H9 (cell line): ENCODE measurements around the gene RAP1GAP. TPM values are rescaled to one million over a fixed set of nuclear protein-coding genes. Genes with fewer than 3 reads are reported as not detected.

Experiments
- DNase-seq: peaks from one replicate; pipeline ENCODE4 v3.0.0-alpha.2; 2017
- H2AFZ ChIP-seq: one replicate; pipeline ENCODE4 v1.6.1; 2013; ENCODE audit warnings: mild to moderate bottlenecking, low read length, control low read depth, moderate library complexity
- H2AK5ac ChIP-seq: 2 replicates; pipeline ENCODE4 v1.6.1; 2013; ENCODE audit warnings: low read length, control low read depth, mixed read lengths; ENCODE audit not compliant: insufficient read length
- H2BK120ac ChIP-seq: one replicate; pipeline ENCODE4 v1.6.1; 2013; ENCODE audit warnings: low read depth, mild to moderate bottlenecking, low read length, control low read depth, inconsistent platforms; ENCODE audit not compliant: poor library complexity, severe bottlenecking
- H2BK12ac ChIP-seq: 2 replicates; pipeline ENCODE4 v1.6.1; 2013; ENCODE audit warnings: low read length, control low read depth, mixed read lengths, low read depth; ENCODE audit not compliant: insufficient read length
- H2BK15ac ChIP-seq: 2 replicates; pipeline ENCODE4 v1.6.1; 2013; ENCODE audit warnings: low read depth, low read length, control low read depth
- H2BK20ac ChIP-seq: one replicate; pipeline ENCODE4 v1.6.1; 2013; ENCODE audit warnings: low read depth, mild to moderate bottlenecking, low read length, control low read depth, inconsistent platforms; ENCODE audit not compliant: poor library complexity, severe bottlenecking
- H2BK5ac ChIP-seq: 2 replicates; pipeline ENCODE4 v1.6.1; 2013; ENCODE audit warnings: low read length, control low read depth, mixed read lengths; ENCODE audit not compliant: insufficient read length
- H3K14ac ChIP-seq: 2 replicates; pipeline ENCODE4 v1.6.1; 2013; ENCODE audit warnings: low read length, control low read depth; ENCODE audit not compliant: insufficient read depth
- H3K18ac ChIP-seq: 2 replicates; pipeline ENCODE4 v1.6.1; 2013; ENCODE audit warnings: low read depth, mild to moderate bottlenecking, mixed read lengths, low read length, control low read depth; ENCODE audit not compliant: insufficient read length
- H3K23ac ChIP-seq: 2 replicates; pipeline ENCODE4 v1.6.1; 2013; ENCODE audit warnings: low read length, control low read depth, mixed read lengths, low read depth; ENCODE audit not compliant: insufficient read length
- H3K23me2 ChIP-seq: 2 replicates; pipeline ENCODE4 v1.6.1; 2013; ENCODE audit warnings: low read depth, mild to moderate bottlenecking, mixed read lengths, low read length, control low read depth; ENCODE audit not compliant: insufficient read length, poor library complexity, severe bottlenecking
- H3K27ac ChIP-seq: 2 replicates; pipeline ENCODE4 v1.5.1; 2013; ENCODE audit warnings: low read length, control low read depth, mixed read lengths, low read depth; ENCODE audit not compliant: insufficient read length
- H3K27me3 ChIP-seq: 2 replicates; pipeline ENCODE4 v1.6.1; 2013; ENCODE audit warnings: low read length, control low read depth, inconsistent platforms; ENCODE audit not compliant: insufficient read depth
- H3K4ac ChIP-seq: 2 replicates; pipeline ENCODE4 v1.6.1; 2013; ENCODE audit warnings: low read depth, mild to moderate bottlenecking, control low read depth, inconsistent platforms, low read length, moderate library complexity
- H3K4me1 ChIP-seq: 2 replicates; pipeline ENCODE4 v1.6.1; 2013; ENCODE audit warnings: low read length, control low read depth, inconsistent platforms; ENCODE audit not compliant: insufficient read depth
- H3K4me2 ChIP-seq: 2 replicates; pipeline ENCODE4 v1.6.1; 2013; ENCODE audit warnings: low read length, control low read depth, mixed read lengths; ENCODE audit not compliant: insufficient read length, insufficient read depth
- H3K56ac ChIP-seq: 2 replicates; pipeline ENCODE4 v1.6.1; 2013; ENCODE audit warnings: low read depth, mild to moderate bottlenecking, mixed read lengths, low read length, control low read depth; ENCODE audit not compliant: insufficient read length
- H3K79me1 ChIP-seq: 2 replicates; pipeline ENCODE4 v1.6.1; 2013; ENCODE audit warnings: low read depth, mild to moderate bottlenecking, moderate library complexity, low read length, control low read depth, inconsistent platforms; ENCODE audit not compliant: insufficient read depth, poor library complexity, severe bottlenecking
- H3K79me2 ChIP-seq: 2 replicates; pipeline ENCODE4 v1.6.1; 2013; ENCODE audit warnings: low read length, control low read depth, inconsistent platforms; ENCODE audit not compliant: insufficient read depth
- H3K9ac ChIP-seq: 2 replicates; pipeline ENCODE4 v1.6.1; 2013; ENCODE audit warnings: low read length, control low read depth, mixed read lengths; ENCODE audit not compliant: insufficient read length; ENCODE audit errors: extremely low read depth
- H3K9me3 ChIP-seq: one replicate; pipeline ENCODE4 v1.6.1; 2013; ENCODE audit warnings: low read depth, low read length, inconsistent platforms; ENCODE audit not compliant: control insufficient read depth
- H3T11ph ChIP-seq: one replicate; pipeline ENCODE4 v1.6.1; 2013; ENCODE audit warnings: mild to moderate bottlenecking, low read length, control low read depth, inconsistent platforms
- H4K20me1 ChIP-seq: one replicate; pipeline ENCODE4 v1.6.1; 2013; ENCODE audit not compliant: control insufficient read depth, insufficient read length, insufficient read depth
- H4K5ac ChIP-seq: 2 replicates; pipeline ENCODE4 v1.6.1; 2013; ENCODE audit warnings: low read depth, mild to moderate bottlenecking, mixed read lengths, low read length, control low read depth; ENCODE audit not compliant: insufficient read length
- H4K8ac ChIP-seq: replicated peaks from 2 replicates; pipeline ENCODE4 v1.6.1; 2013; ENCODE audit warnings: low read length, control low read depth, mixed read lengths, low read depth; ENCODE audit not compliant: insufficient read length
- H4K91ac ChIP-seq: 2 replicates; pipeline ENCODE4 v1.6.1; 2013; ENCODE audit warnings: low read depth, mild to moderate bottlenecking, moderate library complexity, mixed read lengths, low read length, control low read depth; ENCODE audit not compliant: insufficient read length
- H3K27ac Mint-ChIP-seq, 3 experiments: 2 replicates in 2 of 3; 3 replicates in 1 of 3; pipeline ENCODE4 v1.8.0; 2020 to 2021; ENCODE audit warnings: mixed read lengths in 3 of 3, mild to moderate bottlenecking in 1 of 3, moderate library complexity in 1 of 3
- H3K27me3 Mint-ChIP-seq: 2 replicates; pipeline ENCODE4 v1.8.0; 2021; ENCODE audit warnings: low read depth, mild to moderate bottlenecking, moderate library complexity, mixed read lengths
- H3K36me3 Mint-ChIP-seq, 3 experiments: 2 replicates in 2 of 3; 3 replicates in 1 of 3; pipeline ENCODE4 v1.8.0; 2020 to 2021; ENCODE audit warnings: low read depth in 3 of 3, mixed read lengths in 3 of 3; ENCODE audit not compliant: insufficient read depth in 1 of 3
- H3K4me1 Mint-ChIP-seq, 2 experiments: 2 replicates each; pipeline ENCODE4 v1.8.0; 2020; ENCODE audit warnings: mixed read lengths in 2 of 2
- H3K4me3 Mint-ChIP-seq, 2 experiments: 2 replicates in 1 of 2; 3 replicates in 1 of 2; pipeline ENCODE4 v1.8.0; 2020 to 2021; ENCODE audit warnings: mild to moderate bottlenecking in 2 of 2, mixed read lengths in 2 of 2, moderate library complexity in 1 of 2
- H3K9me3 Mint-ChIP-seq, 2 experiments: 2 replicates in 1 of 2; 3 replicates in 1 of 2; pipeline ENCODE4 v1.8.0; 2020; ENCODE audit warnings: mild to moderate bottlenecking in 2 of 2, mixed read lengths in 2 of 2, moderate library complexity in 1 of 2
- WGBS: extraction: QIAGEN DNeasy Blood & Tissue Kit; methylation state at CpG from one replicate; pipeline ENCODE4 v1.1.7; 2013; ENCODE audit warnings: missing lambda C conversion rate, low lambda C conversion rate, mixed read lengths; ENCODE audit not compliant: insufficient read length; ENCODE audit errors: extremely low coverage; 5-methylcytosine and 5-hydroxymethylcytosine counted together
- total RNA-seq: library from RNA; stranded (reverse); gene quantifications from 2 replicates; pipeline ENCODE4 v1.2.1, GENCODE V29; 2021
- TF ChIP-seq, protein P1 (sequence below): fragments of 200-600 bp; sonication (generic); conservative IDR thresholded peaks from 3 replicates; pipeline ENCODE4 v1.8.0; 2021; ENCODE audit warnings: antibody characterized with exemption, mild to moderate bottlenecking

The RAP1GAP gene
- total RNA-seq, 1 experiment from 2014 or later = 7.9 TPM

DNA sequence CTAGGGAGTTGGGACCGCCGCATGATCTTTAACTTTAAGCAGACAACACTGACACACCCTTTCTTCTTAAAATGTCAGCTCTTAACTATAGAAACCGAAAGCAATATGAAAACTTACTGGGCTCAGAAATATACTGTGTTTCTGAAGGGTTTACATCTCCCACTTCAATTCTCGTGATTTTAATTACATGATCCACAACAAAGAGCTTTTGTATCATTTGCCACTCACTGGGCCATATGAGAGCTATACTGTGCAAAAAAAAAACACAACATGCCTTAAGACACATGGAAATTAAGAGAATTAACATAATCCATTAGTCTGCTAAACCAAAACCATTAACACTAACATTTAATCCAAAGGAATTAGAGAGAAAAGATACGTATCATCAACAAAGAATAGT is 35.0 kb upstream of the RAP1GAP start:
- Histone ChIP-seq H3K4ac (no peak overlapping the region), H4K5ac (no peak overlapping the region), H4K91ac (no peak overlapping the region), H2BK5ac (no peak overlapping the region), H2AFZ (no peak overlapping the region), H3K4me1 (peaks cover 2% of the 10 kb centered on the region), H3K23me2 (no peaks in the 10 kb centered on the region), H4K8ac (no peak overlapping the region), H3K79me2 (no peaks in the 10 kb centered on the region), H2BK120ac (no peak overlapping the region), H3K79me1 (no peaks in the 10 kb centered on the region), H2BK20ac (no peak overlapping the region), H3K9me3 (no peaks in the 10 kb centered on the region), H3K27ac (no peak overlapping the region), H2BK12ac (no peak overlapping the region), H3T11ph (no peak overlapping the region), H3K27me3 (no peaks in the 10 kb centered on the region), H2BK15ac (no peak overlapping the region), H3K14ac (no peak overlapping the region), H3K4me2 (no peak overlapping the region), H3K23ac (no peak overlapping the region), H2AK5ac (no peak overlapping the region), H4K20me1 (no peaks in the 10 kb centered on the region), H3K9ac (no peak overlapping the region), H3K18ac (no peak overlapping the region), H3K56ac (no peak overlapping the region)
- Mint-ChIP-seq H3K4me1 (peaks cover 18 to 25% of the 10 kb centered on the region in 2 experiments), H3K4me3 (no peak overlapping the region), H3K27me3 (no peaks in the 10 kb centered on the region), H3K9me3 (no peaks in the 10 kb centered on the region), H3K36me3 (peaks cover 27 to 55% (median 51%) of the 10 kb centered on the region in 3 experiments; a peak in 6 of 7 replicates), H3K27ac (peak overlapping the region in 1 of 3 experiments; percentile 50; a peak in 1 of 7 replicates)
- no CpG with 5 or more reads among the region's 5 CpGs for WGBS
- DNase-seq = no peak
- TF ChIP-seq, protein P1, sequence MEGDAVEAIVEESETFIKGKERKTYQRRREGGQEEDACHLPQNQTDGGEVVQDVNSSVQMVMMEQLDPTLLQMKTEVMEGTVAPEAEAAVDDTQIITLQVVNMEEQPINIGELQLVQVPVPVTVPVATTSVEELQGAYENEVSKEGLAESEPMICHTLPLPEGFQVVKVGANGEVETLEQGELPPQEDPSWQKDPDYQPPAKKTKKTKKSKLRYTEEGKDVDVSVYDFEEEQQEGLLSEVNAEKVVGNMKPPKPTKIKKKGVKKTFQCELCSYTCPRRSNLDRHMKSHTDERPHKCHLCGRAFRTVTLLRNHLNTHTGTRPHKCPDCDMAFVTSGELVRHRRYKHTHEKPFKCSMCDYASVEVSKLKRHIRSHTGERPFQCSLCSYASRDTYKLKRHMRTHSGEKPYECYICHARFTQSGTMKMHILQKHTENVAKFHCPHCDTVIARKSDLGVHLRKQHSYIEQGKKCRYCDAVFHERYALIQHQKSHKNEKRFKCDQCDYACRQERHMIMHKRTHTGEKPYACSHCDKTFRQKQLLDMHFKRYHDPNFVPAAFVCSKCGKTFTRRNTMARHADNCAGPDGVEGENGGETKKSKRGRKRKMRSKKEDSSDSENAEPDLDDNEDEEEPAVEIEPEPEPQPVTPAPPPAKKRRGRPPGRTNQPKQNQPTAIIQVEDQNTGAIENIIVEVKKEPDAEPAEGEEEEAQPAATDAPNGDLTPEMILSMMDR = no peak
